Chondrocyte (in vitro differentiated cells): Measurements from ENCODE around the gene POU2AF3. TPM values are rescaled to one million over a fixed set of nuclear protein-coding genes. Genes with fewer than 3 reads are reported as not detected.

ENCODE experiments used
- DNase-seq: peaks from one replicate; pipeline ENCODE4 v3.0.0; 2021; ENCODE audit warnings: mixed read lengths, low spot score
- H3K27ac Mint-ChIP-seq: one replicate; pipeline ENCODE4 v1.8.0; 2021; ENCODE audit warnings: mild to moderate bottlenecking, moderate library complexity, mixed read lengths; ENCODE audit not compliant: unreplicated experiment
- H3K27me3 Mint-ChIP-seq: 2 replicates; pipeline ENCODE4 v1.8.0; 2021; ENCODE audit warnings: low read depth, mixed read lengths
- H3K36me3 Mint-ChIP-seq: 2 replicates; pipeline ENCODE4 v1.8.0; 2021; ENCODE audit warnings: low read depth, mixed read lengths
- H3K4me1 Mint-ChIP-seq: 2 replicates; pipeline ENCODE4 v1.8.0; 2021; ENCODE audit warnings: low read depth, mild to moderate bottlenecking, mixed read lengths
- H3K4me3 Mint-ChIP-seq: one replicate; pipeline ENCODE4 v1.8.0; 2021; ENCODE audit warnings: mild to moderate bottlenecking, moderate library complexity, mixed read lengths; ENCODE audit not compliant: unreplicated experiment
- H3K9me3 Mint-ChIP-seq: 2 replicates; pipeline ENCODE4 v1.8.0; 2021; ENCODE audit warnings: low read depth, mixed read lengths
- CTCF ChIP-seq: fragments of 200-600 bp; sonication (generic); IDR thresholded peaks from 2 replicates; pipeline ENCODE4 v1.5.0; 2021; ENCODE audit warnings: antibody characterized with exemption, mild to moderate bottlenecking, moderate library complexity
- total RNA-seq: library from RNA; stranded (reverse); gene quantifications from 3 replicates; pipeline ENCODE4 v1.2.1, GENCODE V29; 2021

POU2AF3 gene
- total RNA-seq, 1 donor from 2014 or later: not detected

- H3K4me3 Mint-ChIP-seq: no peak overlapping the region
- TF ChIP-seq CTCF: no peak
- peaks cover 4% of the 10 kb centered on the region for H3K27me3 Mint-ChIP-seq
- H3K4me1 Mint-ChIP-seq: peaks cover 34% of the 10 kb centered on the region
- no peak for DNase-seq
- no peaks in the 10 kb centered on the region for H3K36me3 Mint-ChIP-seq
- H3K27ac Mint-ChIP-seq: peak overlapping the region; percentile 87
- H3K9me3 Mint-ChIP-seq: no peaks in the 10 kb centered on the region
These were observed 26.0 kb downstream of the POU2AF3 start for GRCh38 chr11:111324277-111324720.

GRCh38 chr11:111325259-111325658 lies 26.9 kb downstream of the POU2AF3 start:
- Mint-ChIP-seq H3K27ac (no peak overlapping the region), H3K4me3 (no peak overlapping the region), H3K9me3 (no peaks in the 10 kb centered on the region), H3K27me3 (peaks cover 4% of the 10 kb centered on the region), H3K4me1 (peaks cover 33% of the 10 kb centered on the region), H3K36me3 (no peaks in the 10 kb centered on the region)
- TF ChIP-seq CTCF: no peak
- DNase-seq: no peak

- peaks cover 21% of the 10 kb centered on the region for H3K4me1 Mint-ChIP-seq
- DNase-seq: no peak
- no peak for TF ChIP-seq CTCF
- no peaks in the 10 kb centered on the region for H3K9me3 Mint-ChIP-seq
- no peaks in the 10 kb centered on the region for H3K36me3 Mint-ChIP-seq
- H3K27ac Mint-ChIP-seq: no peak overlapping the region
- H3K27me3 Mint-ChIP-seq: peaks cover 2% of the 10 kb centered on the region
- H3K4me3 Mint-ChIP-seq: no peak overlapping the region
These were observed 28.5 kb downstream of the POU2AF3 start for GRCh38 chr11:111326824-111327223.

GRCh38 chr11:111327908-111328624 lies 29.7 kb downstream of the POU2AF3 start:
- Mint-ChIP-seq H3K4me3 (no peak overlapping the region), H3K27ac (no peak overlapping the region), H3K9me3 (no peaks in the 10 kb centered on the region), H3K36me3 (no peaks in the 10 kb centered on the region), H3K4me1 (peaks cover 21% of the 10 kb centered on the region), H3K27me3 (no peaks in the 10 kb centered on the region)
- no peak for DNase-seq
- TF ChIP-seq CTCF: no peak

- no peak for TF ChIP-seq CTCF
- no peak overlapping the region for H3K4me3 Mint-ChIP-seq
- peaks cover 4% of the 10 kb centered on the region for H3K27me3 Mint-ChIP-seq
- DNase-seq: no peak
- no peaks in the 10 kb centered on the region for H3K36me3 Mint-ChIP-seq
- H3K9me3 Mint-ChIP-seq: no peaks in the 10 kb centered on the region
- H3K27ac Mint-ChIP-seq: no peak overlapping the region
- H3K4me1 Mint-ChIP-seq: peaks cover 13% of the 10 kb centered on the region
These were observed 31.2 kb downstream of the POU2AF3 start for GRCh38 chr11:111329306-111330204.
